Activated T-cell treated with anti-CD3 and anti-CD28 coated beads, Interleukin-2, amount 50 U/mL, for 24 hours (primary cell): ENCODE measurements around the gene SMYD3.

ENCODE experiments used
- DNase-seq: peaks from one replicate; pipeline ENCODE4 v3.0.0-alpha.2; 2020
- H3K27ac Mint-ChIP-seq: 2 replicates; pipeline ENCODE4 v1.8.0; 2020; ENCODE audit warnings: mild to moderate bottlenecking, mixed read lengths
- H3K27me3 Mint-ChIP-seq: 2 replicates; pipeline ENCODE4 v1.8.0; 2020; ENCODE audit warnings: mixed read lengths
- H3K36me3 Mint-ChIP-seq: 2 replicates; pipeline ENCODE4 v1.8.0; 2020; ENCODE audit warnings: low read depth, mixed read lengths
- H3K4me1 Mint-ChIP-seq: 2 replicates; pipeline ENCODE4 v1.8.0; 2020; ENCODE audit warnings: low read depth, mixed read lengths
- H3K4me3 Mint-ChIP-seq: 2 replicates; pipeline ENCODE4 v1.8.0; 2020; ENCODE audit warnings: mild to moderate bottlenecking, moderate library complexity, mixed read lengths
- H3K9me3 Mint-ChIP-seq: 2 replicates; pipeline ENCODE4 v1.8.0; 2020; ENCODE audit warnings: mixed read lengths

SMYD3 gene

GRCh38 chr1:245906207-245906606 lies 600.9 kb downstream of the SMYD3 start:
- Mint-ChIP-seq H3K36me3 (peaks cover 27% of the 10 kb centered on the region), H3K27me3 (no peaks in the 10 kb centered on the region), H3K9me3 (no peaks in the 10 kb centered on the region), H3K27ac (no peak overlapping the region), H3K4me1 (no peaks in the 10 kb centered on the region), H3K4me3 (no peak overlapping the region)
- no peak for DNase-seq

GRCh38 chr1:245903851-245904250 lies 603.2 kb downstream of the SMYD3 start:
- DNase-seq = no peak
- H3K27ac Mint-ChIP-seq = no peak overlapping the region
- no peaks in the 10 kb centered on the region for H3K27me3 Mint-ChIP-seq
- H3K36me3 Mint-ChIP-seq = peaks cover 42% of the 10 kb centered on the region
- H3K4me1 Mint-ChIP-seq = no peaks in the 10 kb centered on the region
- no peaks in the 10 kb centered on the region for H3K9me3 Mint-ChIP-seq
- no peak overlapping the region for H3K4me3 Mint-ChIP-seq

DNA sequence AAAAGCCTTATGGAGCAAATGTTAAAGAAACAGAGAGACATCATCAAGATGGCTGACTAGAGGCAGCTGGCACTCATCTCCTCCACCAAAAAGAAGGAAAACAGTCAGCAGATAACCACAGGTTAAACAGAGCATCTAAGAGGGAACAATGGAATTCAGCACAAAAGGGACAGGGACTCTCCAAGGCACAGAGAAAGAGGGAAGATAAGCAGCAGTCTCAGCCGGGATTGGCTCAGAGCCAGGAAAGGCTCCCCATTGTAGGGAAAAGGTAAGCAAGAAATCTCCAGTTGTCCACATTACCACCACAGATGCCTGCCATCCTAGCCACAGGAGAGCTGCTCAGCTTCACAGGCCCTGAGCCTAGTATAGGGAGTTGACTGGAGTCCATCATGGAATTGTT lies 605.5 kb downstream of the SMYD3 start:
- Mint-ChIP-seq H3K9me3 (no peaks in the 10 kb centered on the region), H3K27ac (no peak overlapping the region), H3K27me3 (no peaks in the 10 kb centered on the region), H3K4me3 (no peak overlapping the region), H3K36me3 (peaks cover 48% of the 10 kb centered on the region), H3K4me1 (no peaks in the 10 kb centered on the region)
- no peak for DNase-seq

DNA sequence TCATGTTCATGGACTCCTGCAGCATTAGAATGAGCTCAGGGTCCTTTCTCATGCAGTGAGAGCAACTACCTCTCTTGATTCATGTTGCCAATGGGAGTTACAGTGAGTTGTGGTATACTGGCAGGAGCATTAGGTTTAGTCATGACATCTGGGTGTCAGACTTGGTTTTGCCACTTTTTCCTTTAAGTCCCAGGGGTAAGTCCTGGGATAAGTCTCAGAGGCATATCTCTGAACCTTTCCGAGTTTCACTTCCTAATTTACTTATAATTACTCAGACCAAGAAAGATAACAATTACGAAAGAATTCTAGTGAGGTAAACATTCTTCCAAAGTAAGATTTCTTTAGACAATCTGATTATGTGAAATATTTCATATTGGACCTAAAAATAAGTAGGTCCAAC lies 606.0 kb downstream of the SMYD3 start:
- Mint-ChIP-seq H3K9me3 (no peaks in the 10 kb centered on the region), H3K27me3 (no peaks in the 10 kb centered on the region), H3K27ac (no peak overlapping the region), H3K36me3 (peaks cover 51% of the 10 kb centered on the region), H3K4me1 (no peaks in the 10 kb centered on the region), H3K4me3 (no peak overlapping the region)
- DNase-seq = no peak

DNA sequence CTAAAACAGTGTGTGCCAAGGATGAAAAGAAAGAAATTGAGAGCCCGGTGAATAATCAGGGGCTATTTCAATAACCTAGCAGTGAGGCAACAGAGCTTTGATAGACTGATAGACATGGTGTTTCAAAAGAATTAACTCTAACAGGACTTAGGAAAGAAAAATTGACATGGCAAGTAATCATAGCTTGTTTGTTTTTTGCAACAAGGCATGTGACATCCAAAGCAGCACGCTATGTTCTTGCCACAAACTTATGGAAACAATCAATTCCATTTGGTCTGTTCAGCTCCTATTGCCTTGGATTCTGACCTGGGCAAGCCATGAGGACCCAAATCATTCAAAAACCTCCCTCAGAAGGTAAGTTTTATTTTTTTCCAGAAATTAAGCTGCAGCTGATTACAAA lies 608.5 kb downstream of the SMYD3 start:
- H3K27me3 Mint-ChIP-seq = no peaks in the 10 kb centered on the region
- no peak for DNase-seq
- no peak overlapping the region for H3K4me3 Mint-ChIP-seq

GRCh38 chr1:245896258-245896657 lies 610.8 kb downstream of the SMYD3 start:
- no peak for DNase-seq
- Mint-ChIP-seq H3K4me3 (no peak overlapping the region), H3K36me3 (peaks cover 56% of the 10 kb centered on the region), H3K27me3 (no peaks in the 10 kb centered on the region), H3K27ac (no peak overlapping the region), H3K4me1 (no peaks in the 10 kb centered on the region), H3K9me3 (peaks cover 10% of the 10 kb centered on the region)

More for the DNA sequence above, 608.5 kb downstream of the SMYD3 start:
- H3K9me3 Mint-ChIP-seq = peaks cover 7% of the 10 kb centered on the region
- H3K27ac Mint-ChIP-seq = no peak overlapping the region
- peaks cover 57% of the 10 kb centered on the region for H3K36me3 Mint-ChIP-seq
- H3K4me1 Mint-ChIP-seq = no peaks in the 10 kb centered on the region

DNA sequence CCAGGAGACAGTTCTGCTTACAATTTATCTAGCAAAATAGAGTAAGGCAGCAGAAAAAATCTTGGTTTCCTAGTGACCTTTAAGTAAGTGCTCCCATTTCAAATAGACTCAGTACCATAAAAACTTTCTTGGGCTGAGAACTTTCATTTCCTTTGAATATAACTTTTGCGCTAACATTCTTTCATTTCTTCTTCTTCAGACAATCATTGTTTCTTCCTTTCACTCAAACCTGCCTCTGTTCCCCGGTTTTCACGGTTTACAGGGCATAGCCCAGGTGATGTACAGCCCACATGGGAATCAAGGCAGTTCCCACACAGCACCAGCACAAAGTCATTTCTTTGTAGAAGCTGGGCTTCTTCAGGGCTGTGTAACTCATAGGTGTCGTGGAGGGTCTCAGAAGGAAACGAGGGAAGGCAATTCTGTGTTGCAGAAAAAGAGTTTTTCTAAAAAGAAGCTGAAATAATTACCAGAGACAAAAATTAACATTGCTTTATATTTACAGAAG lies 611.6 kb downstream of the SMYD3 start:
- Mint-ChIP-seq H3K27ac (no peak overlapping the region), H3K4me1 (no peaks in the 10 kb centered on the region), H3K27me3 (no peaks in the 10 kb centered on the region), H3K9me3 (peaks cover 10% of the 10 kb centered on the region), H3K36me3 (peaks cover 57% of the 10 kb centered on the region), H3K4me3 (no peak overlapping the region)
- no peak for DNase-seq

GRCh38 chr1:245894843-245895242 lies 612.2 kb downstream of the SMYD3 start:
- Mint-ChIP-seq H3K4me1 (no peaks in the 10 kb centered on the region), H3K36me3 (peaks cover 52% of the 10 kb centered on the region), H3K27ac (no peak overlapping the region), H3K27me3 (no peaks in the 10 kb centered on the region), H3K4me3 (no peak overlapping the region), H3K9me3 (peaks cover 10% of the 10 kb centered on the region)
- no peak for DNase-seq

GRCh38 chr1:245893025-245893424 lies 614.1 kb downstream of the SMYD3 start:
- peaks cover 42% of the 10 kb centered on the region for H3K36me3 Mint-ChIP-seq
- DNase-seq = no peak
- H3K4me3 Mint-ChIP-seq = no peak overlapping the region

GRCh38 chr1:245888809-245889208 lies 618.3 kb downstream of the SMYD3 start:
- H3K36me3 Mint-ChIP-seq = peaks cover 30% of the 10 kb centered on the region
- H3K9me3 Mint-ChIP-seq = peaks cover 10% of the 10 kb centered on the region
- H3K27me3 Mint-ChIP-seq = no peaks in the 10 kb centered on the region
- DNase-seq = no peak
- no peak overlapping the region for H3K4me3 Mint-ChIP-seq
- no peaks in the 10 kb centered on the region for H3K4me1 Mint-ChIP-seq
- no peak overlapping the region for H3K27ac Mint-ChIP-seq

More at GRCh38 chr1:245893025-245893424, 614.1 kb downstream of the SMYD3 start:
- H3K9me3 Mint-ChIP-seq = peaks cover 10% of the 10 kb centered on the region
- no peaks in the 10 kb centered on the region for H3K27me3 Mint-ChIP-seq
- H3K4me1 Mint-ChIP-seq = no peaks in the 10 kb centered on the region
- no peak overlapping the region for H3K27ac Mint-ChIP-seq

DNA sequence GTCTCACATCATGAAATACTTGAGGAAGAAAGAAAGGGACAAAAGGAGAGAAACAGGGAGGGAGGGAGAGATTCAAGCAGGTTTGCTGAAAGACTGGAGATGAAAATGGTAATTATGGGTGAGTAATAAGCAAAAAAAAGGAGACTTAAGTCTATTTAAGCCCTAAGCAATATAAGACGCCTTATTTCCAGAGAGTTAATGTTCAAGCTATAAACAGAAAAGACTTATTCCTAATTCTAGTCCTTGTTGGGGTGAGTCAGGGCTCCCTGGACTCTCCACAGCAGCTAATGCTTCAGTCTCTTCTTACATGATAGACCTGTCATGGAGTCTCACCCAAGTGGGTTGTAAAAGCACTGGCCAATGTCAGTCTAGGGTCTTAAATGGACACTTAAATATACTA lies 619.2 kb downstream of the SMYD3 start:
- H3K27me3 Mint-ChIP-seq = no peaks in the 10 kb centered on the region
- no peak overlapping the region for H3K27ac Mint-ChIP-seq
- H3K4me1 Mint-ChIP-seq = no peaks in the 10 kb centered on the region
- H3K9me3 Mint-ChIP-seq = peaks cover 5% of the 10 kb centered on the region
- no peak for DNase-seq
- H3K36me3 Mint-ChIP-seq = peaks cover 22% of the 10 kb centered on the region
- no peak overlapping the region for H3K4me3 Mint-ChIP-seq

- no peak overlapping the region for H3K4me3 Mint-ChIP-seq
- peaks cover 15% of the 10 kb centered on the region for H3K36me3 Mint-ChIP-seq
- H3K4me1 Mint-ChIP-seq = no peaks in the 10 kb centered on the region
- H3K27ac Mint-ChIP-seq = no peak overlapping the region
- H3K27me3 Mint-ChIP-seq = no peaks in the 10 kb centered on the region
- DNase-seq = no peak
- peaks cover 5% of the 10 kb centered on the region for H3K9me3 Mint-ChIP-seq
These were observed 625.2 kb downstream of the SMYD3 start for GRCh38 chr1:245881767-245882391.

GRCh38 chr1:245880754-245881403 lies 626.2 kb downstream of the SMYD3 start:
- Mint-ChIP-seq H3K4me1 (no peaks in the 10 kb centered on the region), H3K4me3 (no peak overlapping the region), H3K36me3 (peaks cover 16% of the 10 kb centered on the region), H3K9me3 (peaks cover 5% of the 10 kb centered on the region), H3K27ac (no peak overlapping the region), H3K27me3 (no peaks in the 10 kb centered on the region)
- no peak for DNase-seq

DNA sequence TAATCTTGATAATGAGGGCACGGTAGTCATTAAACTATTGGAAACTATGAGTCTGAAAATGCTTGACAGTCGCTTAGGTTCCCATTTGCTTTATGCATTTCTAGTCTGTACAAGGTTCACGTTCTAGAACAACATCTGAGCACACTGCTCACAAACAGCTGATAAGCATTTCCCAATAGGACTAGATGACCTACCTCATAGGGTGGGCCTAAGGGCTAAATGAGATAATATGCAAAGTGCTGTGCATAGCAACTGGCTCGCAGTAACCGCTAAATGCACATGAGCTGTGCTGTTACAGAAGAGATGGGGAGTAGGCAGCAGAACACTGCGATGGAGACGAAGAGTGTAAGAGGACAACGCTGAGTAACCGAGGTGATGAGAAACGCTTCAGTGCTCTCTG lies 628.0 kb downstream of the SMYD3 start:
- DNase-seq = no peak
- Mint-ChIP-seq H3K9me3 (no peaks in the 10 kb centered on the region), H3K4me1 (no peaks in the 10 kb centered on the region)

DNA sequence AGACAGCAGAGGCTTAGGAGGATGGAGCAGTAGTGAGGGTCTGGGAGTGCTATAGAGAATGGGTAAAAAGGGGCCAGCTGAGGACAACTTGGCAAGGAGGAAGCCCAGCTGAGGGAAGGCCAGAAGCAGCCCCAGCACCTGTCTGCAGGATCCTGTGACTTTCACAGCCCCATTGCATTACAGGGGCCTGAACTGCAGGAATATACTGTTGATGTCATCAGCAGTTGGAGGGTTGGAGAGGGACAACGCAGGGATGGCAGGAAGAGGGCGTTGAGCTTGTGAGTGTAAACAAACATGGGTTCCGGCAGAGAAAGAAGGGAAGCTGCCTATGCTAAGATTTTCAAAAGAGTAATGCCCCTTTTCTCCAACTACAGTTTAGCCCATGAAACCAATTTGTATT lies 628.5 kb downstream of the SMYD3 start:
- Mint-ChIP-seq H3K36me3 (peaks cover 1% of the 10 kb centered on the region), H3K27me3 (no peaks in the 10 kb centered on the region), H3K9me3 (no peaks in the 10 kb centered on the region), H3K27ac (no peak overlapping the region), H3K4me3 (no peak overlapping the region), H3K4me1 (no peaks in the 10 kb centered on the region)
- DNase-seq = no peak

More for the DNA sequence above, 628.0 kb downstream of the SMYD3 start:
- Mint-ChIP-seq H3K36me3 (peaks cover 3% of the 10 kb centered on the region), H3K4me3 (no peak overlapping the region), H3K27me3 (no peaks in the 10 kb centered on the region), H3K27ac (no peak overlapping the region)
